GM23338 (cell line): ENCODE data around the gene CHD2. TPM values are rescaled to one million over a fixed set of nuclear protein-coding genes. Genes with fewer than 3 reads are reported as not detected.

ENCODE experiments used
- ATAC-seq: fragments of 200-7000 bp; cut with Tn5 transposase; 3 replicates; pipeline ENCODE4 v1.9.1; 2020
- DNase-seq: peaks from one replicate; pipeline ENCODE4 v3.0.0-alpha.2; 2015; ENCODE audit warnings: low spot score
- H2AFZ ChIP-seq: fragments of 200-600 bp; sonication (generic); 2 replicates; pipeline ENCODE4 v1.8.0; 2016; ENCODE audit warnings: antibody characterized with exemption, mild to moderate bottlenecking, moderate library complexity
- H3F3A ChIP-seq: fragments of 200-600 bp; sonication (generic); replicated peaks from 2 replicates; pipeline ENCODE4 v1.8.0; 2017; ENCODE audit warnings: antibody characterized with exemption, mixed run types, low read depth
- H3K27ac ChIP-seq: fragments of 200-600 bp; sonication (generic); 2 replicates; pipeline ENCODE4 v1.6.1; 2016; ENCODE audit warnings: low read depth
- H3K27me3 ChIP-seq: fragments of 200-600 bp; sonication (generic); 2 replicates; pipeline ENCODE4 v1.8.0; 2016; ENCODE audit warnings: mild to moderate bottlenecking, mixed run types, moderate library complexity; ENCODE audit not compliant: insufficient read depth
- H3K36me3 ChIP-seq: fragments of 200-600 bp; sonication (generic); 2 replicates; pipeline ENCODE4 v1.8.0; 2016; ENCODE audit warnings: mild to moderate bottlenecking; ENCODE audit not compliant: insufficient read depth
- H3K4me1 ChIP-seq: fragments of 200-600 bp; sonication (generic); 2 replicates; pipeline ENCODE4 v1.8.0; 2016; ENCODE audit warnings: mild to moderate bottlenecking, moderate library complexity; ENCODE audit not compliant: insufficient read depth
- H3K4me2 ChIP-seq: fragments of 200-600 bp; sonication (generic); 2 replicates; pipeline ENCODE4 v1.7.1; 2017; ENCODE audit warnings: mixed run types
- H3K4me3 ChIP-seq: fragments of 200-600 bp; sonication (generic); 2 replicates; pipeline ENCODE4 v1.6.1; 2016; ENCODE audit warnings: mixed run types
- H3K79me2 ChIP-seq: fragments of 200-600 bp; sonication (generic); replicated peaks from 2 replicates; pipeline ENCODE4 v1.8.0; 2017; ENCODE audit warnings: mild to moderate bottlenecking; ENCODE audit not compliant: insufficient read depth
- H3K9me2 ChIP-seq: fragments of 200-600 bp; sonication (generic); 2 replicates; pipeline ENCODE4 v1.8.0; 2017; ENCODE audit not compliant: insufficient read depth
- H4K20me1 ChIP-seq: fragments of 200-600 bp; sonication (generic); replicated peaks from 2 replicates; pipeline ENCODE4 v1.8.0; 2017; ENCODE audit warnings: mild to moderate bottlenecking; ENCODE audit not compliant: insufficient read depth
- H3K27ac Mint-ChIP-seq: 2 replicates; pipeline ENCODE4 v1.8.0; 2020; ENCODE audit warnings: inconsistent platforms, mild to moderate bottlenecking, moderate library complexity, mixed read lengths
- H3K27me3 Mint-ChIP-seq: 3 replicates; pipeline ENCODE4 v1.8.0; 2022; ENCODE audit warnings: low read depth, mild to moderate bottlenecking, moderate library complexity, mixed read lengths, inconsistent platforms; ENCODE audit not compliant: insufficient read depth, poor library complexity
- H3K36me3 Mint-ChIP-seq: 3 replicates; pipeline ENCODE4 v1.8.0; 2021; ENCODE audit warnings: low read depth, mild to moderate bottlenecking, inconsistent platforms, moderate library complexity, mixed read lengths
- H3K4me1 Mint-ChIP-seq: 3 replicates; pipeline ENCODE4 v1.8.0; 2020; ENCODE audit warnings: mild to moderate bottlenecking, inconsistent platforms, mixed read lengths
- H3K4me3 Mint-ChIP-seq: 3 replicates; pipeline ENCODE4 v1.8.0; 2021; ENCODE audit warnings: moderate library complexity, mild to moderate bottlenecking, inconsistent platforms, mixed read lengths
- H3K9me3 Mint-ChIP-seq: 3 replicates; pipeline ENCODE4 v1.8.0; 2020; ENCODE audit warnings: moderate library complexity, mild to moderate bottlenecking, inconsistent platforms, mixed read lengths
- CREB1 ChIP-seq: fragments of 250-450 bp; sonication (Bioruptor Pico); IDR thresholded peaks from 2 replicates; pipeline ENCODE4 v1.5.0; 2020; ENCODE audit warnings: low read depth, mild to moderate bottlenecking, moderate library complexity
- EZH2 ChIP-seq: fragments of 200-600 bp; sonication (generic); IDR thresholded peaks from one replicate; pipeline ENCODE4 v1.8.0; 2017; ENCODE audit warnings: antibody characterized with exemption, mild to moderate bottlenecking, low read depth; ENCODE audit not compliant: unreplicated experiment
- EZH2phosphoT487 ChIP-seq: fragments of 200-600 bp; sonication (generic); IDR thresholded peaks from one replicate; pipeline ENCODE4 v1.8.1; 2018; ENCODE audit warnings: antibody characterized with exemption; ENCODE audit not compliant: unreplicated experiment
- JUNB ChIP-seq: IDR thresholded peaks from one replicate; pipeline ENCODE4 v1.6.1; 2016; ENCODE audit warnings: antibody characterized with exemption; ENCODE audit not compliant: unreplicated experiment
- NANOG ChIP-seq: IDR thresholded peaks from 2 replicates; pipeline ENCODE4 v1.6.1; 2016; ENCODE audit warnings: antibody characterized with exemption, borderline replicate concordance
- POLR2AphosphoS5 ChIP-seq: IDR thresholded peaks from 2 replicates; pipeline ENCODE4 v1.6.1; 2016; ENCODE audit warnings: antibody characterized with exemption, low read depth
- STAT1 ChIP-seq: IDR thresholded peaks from one replicate; pipeline ENCODE4 v1.6.1; 2016; ENCODE audit warnings: antibody characterized with exemption; ENCODE audit not compliant: unreplicated experiment
- ZNF114 ChIP-seq: fragments of 250-450 bp; sonication (Bioruptor Pico); IDR thresholded peaks from 2 replicates; pipeline ENCODE4 v1.5.0; 2020; ENCODE audit warnings: mild to moderate bottlenecking, moderate library complexity
- ZNF331 ChIP-seq: fragments of 250-450 bp; sonication (Bioruptor Pico); IDR thresholded peaks from 2 replicates; pipeline ENCODE4 v1.5.0; 2020; ENCODE audit warnings: low read depth, mild to moderate bottlenecking, moderate library complexity
- polyA plus RNA-seq: library from polyadenylated mRNA; unstranded; fragments of >200 nt; fragmentation: Nextera tagmentation; extraction: Ambion mirVana; gene quantifications from 2 replicates; pipeline ENCODE4 v1.2.1, GENCODE V29; 2016
- total RNA-seq: library from RNA; depleted of rRNA; stranded (reverse); fragments of >200 nt; shearing (Covaris generic); gene quantifications from 2 replicates; pipeline ENCODE4 v1.2.3, GENCODE V29; 2014
- TF ChIP-seq, protein P1 (sequence below): IDR thresholded peaks from one replicate; pipeline ENCODE4 v1.6.1; 2018; ENCODE audit warnings: antibody characterized with exemption; ENCODE audit not compliant: unreplicated experiment
- TF ChIP-seq, protein P2 (sequence below), 2 experiments: fragments of 200-600 bp in 1 of 2; sonication (generic) in 1 of 2; conservative IDR thresholded peaks; 2 replicates each; pipeline versions ENCODE4 v1.5.1 to v1.6.1; 2016 to 2017; ENCODE audit warnings: antibody characterized with exemption in 2 of 2, low read depth in 2 of 2, mild to moderate bottlenecking in 2 of 2, moderate library complexity in 1 of 2
- TF ChIP-seq, protein P3 (sequence below): IDR thresholded peaks from 2 replicates; pipeline ENCODE4 v1.6.1; 2016; ENCODE audit warnings: antibody characterized with exemption
- TF ChIP-seq, protein P4 (sequence below): fragments of 250-450 bp; sonication (Bioruptor Pico); IDR thresholded peaks from 2 replicates; pipeline ENCODE4 v1.5.0; 2020; ENCODE audit warnings: mild to moderate bottlenecking, moderate library complexity

CHD2 gene
- total and polyA plus RNA-seq, 2 experiments from 2014 or later, result 119 to 130 TPM

DNA sequence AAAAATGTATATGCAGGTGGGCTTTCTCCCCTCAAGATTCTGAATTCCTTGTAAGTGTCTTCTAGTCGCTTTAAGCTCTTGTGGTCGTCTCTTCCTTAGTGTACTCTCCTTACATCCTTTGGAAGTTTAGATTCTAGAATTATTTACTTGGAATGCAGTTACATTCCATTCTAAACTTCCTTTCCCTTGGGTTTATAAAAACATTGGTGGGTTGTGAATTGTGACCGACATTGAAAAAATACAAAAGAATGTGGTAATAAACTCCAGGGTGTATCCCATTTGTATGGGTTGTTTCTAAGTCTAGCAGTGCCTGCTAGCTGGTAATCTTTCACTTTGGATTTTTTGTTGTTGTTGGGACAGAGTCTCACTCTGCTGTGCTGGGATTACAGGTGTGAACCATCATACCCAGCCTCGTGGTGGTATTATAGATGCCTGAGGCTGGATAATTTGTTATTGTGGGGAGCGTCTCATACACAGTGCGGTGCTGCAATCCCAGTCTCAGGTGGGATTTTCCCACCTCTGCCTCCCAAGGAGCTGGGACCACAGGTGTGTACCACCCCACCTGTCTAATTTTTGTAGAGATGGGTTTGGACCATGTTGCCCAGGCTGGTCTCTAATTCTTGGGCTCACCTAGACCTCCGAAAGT lies 9.1 kb downstream of the CHD2 start:
- DNase-seq (no peak), ATAC-seq (no peak)
- H3K4me1 Mint-ChIP-seq, result peaks cover 86% of the 10 kb centered on the region
- H2AFZ ChIP-seq, result no peak overlapping the region
- TF ChIP-seq, protein P1, sequence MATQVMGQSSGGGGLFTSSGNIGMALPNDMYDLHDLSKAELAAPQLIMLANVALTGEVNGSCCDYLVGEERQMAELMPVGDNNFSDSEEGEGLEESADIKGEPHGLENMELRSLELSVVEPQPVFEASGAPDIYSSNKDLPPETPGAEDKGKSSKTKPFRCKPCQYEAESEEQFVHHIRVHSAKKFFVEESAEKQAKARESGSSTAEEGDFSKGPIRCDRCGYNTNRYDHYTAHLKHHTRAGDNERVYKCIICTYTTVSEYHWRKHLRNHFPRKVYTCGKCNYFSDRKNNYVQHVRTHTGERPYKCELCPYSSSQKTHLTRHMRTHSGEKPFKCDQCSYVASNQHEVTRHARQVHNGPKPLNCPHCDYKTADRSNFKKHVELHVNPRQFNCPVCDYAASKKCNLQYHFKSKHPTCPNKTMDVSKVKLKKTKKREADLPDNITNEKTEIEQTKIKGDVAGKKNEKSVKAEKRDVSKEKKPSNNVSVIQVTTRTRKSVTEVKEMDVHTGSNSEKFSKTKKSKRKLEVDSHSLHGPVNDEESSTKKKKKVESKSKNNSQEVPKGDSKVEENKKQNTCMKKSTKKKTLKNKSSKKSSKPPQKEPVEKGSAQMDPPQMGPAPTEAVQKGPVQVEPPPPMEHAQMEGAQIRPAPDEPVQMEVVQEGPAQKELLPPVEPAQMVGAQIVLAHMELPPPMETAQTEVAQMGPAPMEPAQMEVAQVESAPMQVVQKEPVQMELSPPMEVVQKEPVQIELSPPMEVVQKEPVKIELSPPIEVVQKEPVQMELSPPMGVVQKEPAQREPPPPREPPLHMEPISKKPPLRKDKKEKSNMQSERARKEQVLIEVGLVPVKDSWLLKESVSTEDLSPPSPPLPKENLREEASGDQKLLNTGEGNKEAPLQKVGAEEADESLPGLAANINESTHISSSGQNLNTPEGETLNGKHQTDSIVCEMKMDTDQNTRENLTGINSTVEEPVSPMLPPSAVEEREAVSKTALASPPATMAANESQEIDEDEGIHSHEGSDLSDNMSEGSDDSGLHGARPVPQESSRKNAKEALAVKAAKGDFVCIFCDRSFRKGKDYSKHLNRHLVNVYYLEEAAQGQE, result no peak
- TF ChIP-seq, protein P2, sequence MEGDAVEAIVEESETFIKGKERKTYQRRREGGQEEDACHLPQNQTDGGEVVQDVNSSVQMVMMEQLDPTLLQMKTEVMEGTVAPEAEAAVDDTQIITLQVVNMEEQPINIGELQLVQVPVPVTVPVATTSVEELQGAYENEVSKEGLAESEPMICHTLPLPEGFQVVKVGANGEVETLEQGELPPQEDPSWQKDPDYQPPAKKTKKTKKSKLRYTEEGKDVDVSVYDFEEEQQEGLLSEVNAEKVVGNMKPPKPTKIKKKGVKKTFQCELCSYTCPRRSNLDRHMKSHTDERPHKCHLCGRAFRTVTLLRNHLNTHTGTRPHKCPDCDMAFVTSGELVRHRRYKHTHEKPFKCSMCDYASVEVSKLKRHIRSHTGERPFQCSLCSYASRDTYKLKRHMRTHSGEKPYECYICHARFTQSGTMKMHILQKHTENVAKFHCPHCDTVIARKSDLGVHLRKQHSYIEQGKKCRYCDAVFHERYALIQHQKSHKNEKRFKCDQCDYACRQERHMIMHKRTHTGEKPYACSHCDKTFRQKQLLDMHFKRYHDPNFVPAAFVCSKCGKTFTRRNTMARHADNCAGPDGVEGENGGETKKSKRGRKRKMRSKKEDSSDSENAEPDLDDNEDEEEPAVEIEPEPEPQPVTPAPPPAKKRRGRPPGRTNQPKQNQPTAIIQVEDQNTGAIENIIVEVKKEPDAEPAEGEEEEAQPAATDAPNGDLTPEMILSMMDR (conservative IDR thresholded peaks at IDR 0.05; ENCODE audit: low read depth in 2 of 2), result no peak
- TF ChIP-seq POLR2AphosphoS5 (no peak), NANOG (no peak), ZNF331 (CRISPR knock-in tag) (no peak), STAT1 (no peak), EZH2phosphoT487 (no peak), CREB1 (CRISPR knock-in tag) (no peak), JUNB (no peak), EZH2 (no peak), ZNF114 (no peak)
- TF ChIP-seq, protein P3, sequence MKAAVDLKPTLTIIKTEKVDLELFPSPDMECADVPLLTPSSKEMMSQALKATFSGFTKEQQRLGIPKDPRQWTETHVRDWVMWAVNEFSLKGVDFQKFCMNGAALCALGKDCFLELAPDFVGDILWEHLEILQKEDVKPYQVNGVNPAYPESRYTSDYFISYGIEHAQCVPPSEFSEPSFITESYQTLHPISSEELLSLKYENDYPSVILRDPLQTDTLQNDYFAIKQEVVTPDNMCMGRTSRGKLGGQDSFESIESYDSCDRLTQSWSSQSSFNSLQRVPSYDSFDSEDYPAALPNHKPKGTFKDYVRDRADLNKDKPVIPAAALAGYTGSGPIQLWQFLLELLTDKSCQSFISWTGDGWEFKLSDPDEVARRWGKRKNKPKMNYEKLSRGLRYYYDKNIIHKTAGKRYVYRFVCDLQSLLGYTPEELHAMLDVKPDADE, result no peak
- TF ChIP-seq, protein P4, sequence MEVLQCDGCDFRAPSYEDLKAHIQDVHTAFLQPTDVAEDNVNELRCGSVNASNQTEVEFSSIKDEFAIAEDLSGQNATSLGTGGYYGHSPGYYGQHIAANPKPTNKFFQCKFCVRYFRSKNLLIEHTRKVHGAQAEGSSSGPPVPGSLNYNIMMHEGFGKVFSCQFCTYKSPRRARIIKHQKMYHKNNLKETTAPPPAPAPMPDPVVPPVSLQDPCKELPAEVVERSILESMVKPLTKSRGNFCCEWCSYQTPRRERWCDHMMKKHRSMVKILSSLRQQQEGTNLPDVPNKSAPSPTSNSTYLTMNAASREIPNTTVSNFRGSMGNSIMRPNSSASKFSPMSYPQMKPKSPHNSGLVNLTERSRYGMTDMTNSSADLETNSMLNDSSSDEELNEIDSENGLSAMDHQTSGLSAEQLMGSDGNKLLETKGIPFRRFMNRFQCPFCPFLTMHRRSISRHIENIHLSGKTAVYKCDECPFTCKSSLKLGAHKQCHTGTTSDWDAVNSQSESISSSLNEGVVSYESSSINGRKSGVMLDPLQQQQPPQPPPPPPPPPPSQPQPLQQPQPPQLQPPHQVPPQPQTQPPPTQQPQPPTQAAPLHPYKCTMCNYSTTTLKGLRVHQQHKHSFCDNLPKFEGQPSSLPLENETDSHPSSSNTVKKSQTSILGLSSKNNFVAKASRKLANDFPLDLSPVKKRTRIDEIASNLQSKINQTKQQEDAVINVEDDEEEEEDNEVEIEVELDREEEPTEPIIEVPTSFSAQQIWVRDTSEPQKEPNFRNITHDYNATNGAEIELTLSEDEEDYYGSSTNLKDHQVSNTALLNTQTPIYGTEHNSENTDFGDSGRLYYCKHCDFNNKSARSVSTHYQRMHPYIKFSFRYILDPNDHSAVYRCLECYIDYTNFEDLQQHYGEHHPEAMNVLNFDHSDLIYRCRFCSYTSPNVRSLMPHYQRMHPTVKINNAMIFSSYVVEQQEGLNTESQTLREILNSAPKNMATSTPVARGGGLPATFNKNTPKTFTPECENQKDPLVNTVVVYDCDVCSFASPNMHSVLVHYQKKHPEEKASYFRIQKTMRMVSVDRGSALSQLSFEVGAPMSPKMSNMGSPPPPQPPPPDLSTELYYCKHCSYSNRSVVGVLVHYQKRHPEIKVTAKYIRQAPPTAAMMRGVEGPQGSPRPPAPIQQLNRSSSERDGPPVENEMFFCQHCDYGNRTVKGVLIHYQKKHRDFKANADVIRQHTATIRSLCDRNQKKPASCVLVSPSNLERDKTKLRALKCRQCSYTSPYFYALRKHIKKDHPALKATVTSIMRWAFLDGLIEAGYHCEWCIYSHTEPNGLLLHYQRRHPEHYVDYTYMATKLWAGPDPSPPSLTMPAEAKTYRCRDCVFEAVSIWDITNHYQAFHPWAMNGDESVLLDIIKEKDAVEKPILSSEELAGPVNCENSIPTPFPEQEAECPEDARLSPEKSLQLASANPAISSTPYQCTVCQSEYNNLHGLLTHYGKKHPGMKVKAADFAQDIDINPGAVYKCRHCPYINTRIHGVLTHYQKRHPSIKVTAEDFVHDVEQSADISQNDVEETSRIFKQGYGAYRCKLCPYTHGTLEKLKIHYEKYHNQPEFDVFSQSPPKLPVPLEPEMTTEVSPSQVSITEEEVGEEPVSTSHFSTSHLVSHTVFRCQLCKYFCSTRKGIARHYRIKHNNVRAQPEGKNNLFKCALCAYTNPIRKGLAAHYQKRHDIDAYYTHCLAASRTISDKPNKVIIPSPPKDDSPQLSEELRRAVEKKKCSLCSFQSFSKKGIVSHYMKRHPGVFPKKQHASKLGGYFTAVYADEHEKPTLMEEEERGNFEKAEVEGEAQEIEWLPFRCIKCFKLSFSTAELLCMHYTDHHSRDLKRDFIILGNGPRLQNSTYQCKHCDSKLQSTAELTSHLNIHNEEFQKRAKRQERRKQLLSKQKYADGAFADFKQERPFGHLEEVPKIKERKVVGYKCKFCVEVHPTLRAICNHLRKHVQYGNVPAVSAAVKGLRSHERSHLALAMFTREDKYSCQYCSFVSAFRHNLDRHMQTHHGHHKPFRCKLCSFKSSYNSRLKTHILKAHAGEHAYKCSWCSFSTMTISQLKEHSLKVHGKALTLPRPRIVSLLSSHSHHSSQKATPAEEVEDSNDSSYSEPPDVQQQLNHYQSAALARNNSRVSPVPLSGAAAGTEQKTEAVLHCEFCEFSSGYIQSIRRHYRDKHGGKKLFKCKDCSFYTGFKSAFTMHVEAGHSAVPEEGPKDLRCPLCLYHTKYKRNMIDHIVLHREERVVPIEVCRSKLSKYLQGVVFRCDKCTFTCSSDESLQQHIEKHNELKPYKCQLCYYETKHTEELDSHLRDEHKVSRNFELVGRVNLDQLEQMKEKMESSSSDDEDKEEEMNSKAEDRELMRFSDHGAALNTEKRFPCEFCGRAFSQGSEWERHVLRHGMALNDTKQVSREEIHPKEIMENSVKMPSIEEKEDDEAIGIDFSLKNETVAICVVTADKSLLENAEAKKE, result no peak
- H3K27ac Mint-ChIP-seq, result no peak overlapping the region
- no peaks in the 10 kb centered on the region for H3K27me3 ChIP-seq
- H3K36me3 ChIP-seq, result no peaks in the 10 kb centered on the region
- H3K4me3 ChIP-seq, result no peak overlapping the region
- H3K27me3 Mint-ChIP-seq, result peaks cover 18% of the 10 kb centered on the region
- peaks cover 96% of the 10 kb centered on the region for H3K79me2 ChIP-seq
- H3K36me3 Mint-ChIP-seq, result peaks cover 32% of the 10 kb centered on the region
- H3F3A ChIP-seq, result no peaks in the 10 kb centered on the region; the same call in 1 of the 2 replicates
- no peaks in the 10 kb centered on the region for H3K9me2 ChIP-seq
- H3K4me1 ChIP-seq, result peaks cover 39% of the 10 kb centered on the region
- no peak overlapping the region for H3K4me3 Mint-ChIP-seq
- H3K4me2 ChIP-seq, result no peak overlapping the region
- peaks cover 50% of the 10 kb centered on the region for H4K20me1 ChIP-seq
- no peak overlapping the region for H3K27ac ChIP-seq
- no peaks in the 10 kb centered on the region for H3K9me3 Mint-ChIP-seq
